Prostate gland (tissue), 2 donors: Measurements from ENCODE around the gene MUC21. TPM values are rescaled to one million over a fixed set of nuclear protein-coding genes. Genes with fewer than 3 reads are reported as not detected.

Source experiments
- DNase-seq: peaks from one replicate; pipeline ENCODE4 v3.0.0-alpha.2; 2019; ENCODE audit warnings: low spot score
- H3K27ac ChIP-seq, 2 donors: fragments of 200-600 bp; sonication (generic); 2 replicates each; pipeline ENCODE4 v1.5.1; 2017 to 2019
- H3K27me3 ChIP-seq: fragments of 200-600 bp; sonication (generic); replicated peaks from 2 replicates; pipeline ENCODE4 v1.5.1; 2019; ENCODE audit not compliant: insufficient read depth
- H3K36me3 ChIP-seq, 2 donors: fragments of 200-600 bp; sonication (generic); 1 replicate in 1 of 2; 2 replicates in 1 of 2; pipeline versions ENCODE4 v1.5.1 to v1.8.1; 2017 to 2019
- H3K4me1 ChIP-seq: fragments of 200-600 bp; sonication (generic); replicated peaks from 2 replicates; pipeline ENCODE4 v1.5.1; 2019
- H3K4me3 ChIP-seq, 2 donors: fragments of 200-600 bp; sonication (generic); 2 replicates each; pipeline ENCODE4 v1.5.1; 2017 to 2019
- H3K9me3 ChIP-seq: fragments of 200-600 bp; sonication (generic); 2 replicates; pipeline ENCODE4 v1.5.1; 2017
- CTCF ChIP-seq, 4 experiments: fragments of 200-600 bp in 2 of 4; fragments of 450-650 bp in 2 of 4; sonication (generic) in 2 of 4; IDR thresholded peaks; 1 replicate in 3 of 4; 2 replicates in 1 of 4; pipeline ENCODE4 v1.5.1; 2016 to 2019; ENCODE audit warnings: antibody characterized with exemption in 4 of 4, mild to moderate bottlenecking in 2 of 4, moderate library complexity in 2 of 4
- POLR2A ChIP-seq: fragments of 450-650 bp; IDR thresholded peaks from one replicate; pipeline ENCODE4 v1.6.1; 2016; ENCODE audit warnings: antibody characterized with exemption, mild to moderate bottlenecking
- POLR2AphosphoS5 ChIP-seq: sonication (generic); formaldehyde crosslinking; IDR thresholded peaks from one replicate; pipeline ENCODE4 v1.6.1; 2017; ENCODE audit warnings: antibody characterized with exemption
- WGBS: methylation state at CpG from one replicate; pipeline ENCODE4 v1.1.5; 2018; 5-methylcytosine and 5-hydroxymethylcytosine counted together
- intact Hi-C: fragments of 100-400 bp; cut with DNase I; formaldehyde crosslinking; loops from one replicate; pipeline ENCODE4 v1.14.2; 2022
- total RNA-seq, 2 donors: library from RNA; depleted of rRNA; stranded (reverse); fragments of >200 nt; gene quantifications; one replicate each; pipeline ENCODE4 v1.1.0, GENCODE V29; 2016

Gene MUC21
- total RNA-seq = under 1 TPM in 1 of 2 donors, not detected in 1; 0.28 TPM

DNA sequence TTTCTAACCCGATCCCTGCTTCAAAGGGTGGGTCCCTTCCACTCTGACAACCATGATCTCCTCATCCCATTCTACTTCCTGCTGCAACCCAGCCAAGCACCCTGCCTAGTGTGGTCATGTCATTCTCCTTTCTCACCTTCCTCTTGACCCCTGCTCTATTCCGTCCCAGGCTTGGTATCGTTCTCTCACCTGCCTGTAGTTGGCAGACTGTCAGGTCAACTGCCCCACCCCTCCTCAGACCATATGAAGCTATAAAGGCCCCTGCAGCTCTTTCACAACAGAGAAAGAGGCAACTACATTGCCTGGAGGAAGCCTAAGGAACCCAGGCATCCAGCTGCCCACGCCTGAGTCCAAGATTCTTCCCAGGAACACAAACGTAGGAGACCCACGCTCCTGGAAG lies at the start of gene MUC21:
TSS of gene MUC21 (plus strand) at position 280 of the 400 bp plus-strand sequence. CDS start 241 bp downstream, outside the sequence.
- 78% methylated on average over 6 of the region's 6 CpGs for WGBS
- no peaks in the 10 kb centered on the region for H3K4me1 ChIP-seq
- H3K9me3 ChIP-seq = no peaks in the 10 kb centered on the region
- TF ChIP-seq POLR2AphosphoS5 (no peak), CTCF (IDR thresholded peaks at IDR 0.05) (no peak), POLR2A (no peak)
- DNase-seq = no peak
- intact Hi-C loops = no loop called here
- H3K27me3 ChIP-seq = no peaks in the 10 kb centered on the region
- H3K27ac ChIP-seq = no peak within 1 kb of the TSS
- no peak within 1 kb of the TSS for H3K4me3 ChIP-seq
- H3K36me3 ChIP-seq = no peaks in the 10 kb centered on the region

GRCh38 chr6:30935018-30935417 lies 48.5 kb upstream of the MUC21 start:
- no peak for TF ChIP-seq POLR2AphosphoS5
- no peak for TF ChIP-seq POLR2A
- no peaks in the 10 kb centered on the region for H3K36me3 ChIP-seq
- WGBS = 41% methylated on average over 3 of the region's 3 CpGs
- H3K4me1 ChIP-seq = no peaks in the 10 kb centered on the region
- H3K27ac ChIP-seq = no peak overlapping the region
- no peak for DNase-seq
- H3K4me3 ChIP-seq = no peak overlapping the region
- H3K9me3 ChIP-seq = no peaks in the 10 kb centered on the region
- intact Hi-C loops = no loop called here
- H3K27me3 ChIP-seq = peaks cover 3% of the 10 kb centered on the region

GRCh38 chr6:30937265-30937664 lies 46.3 kb upstream of the MUC21 start:
- H3K4me3 ChIP-seq = no peak overlapping the region
- no peaks in the 10 kb centered on the region for H3K4me1 ChIP-seq
- intact Hi-C loops = no loop called here
- peaks cover 7% of the 10 kb centered on the region for H3K27me3 ChIP-seq
- no peaks in the 10 kb centered on the region for H3K36me3 ChIP-seq
- 78% methylated on average over 6 of the region's 6 CpGs for WGBS
- no peak overlapping the region for H3K27ac ChIP-seq
- no peak for TF ChIP-seq CTCF (IDR thresholded peaks at IDR 0.05)
- no peak for TF ChIP-seq POLR2A
- no peak for TF ChIP-seq POLR2AphosphoS5
- DNase-seq = no peak
- H3K9me3 ChIP-seq = no peaks in the 10 kb centered on the region

DNA sequence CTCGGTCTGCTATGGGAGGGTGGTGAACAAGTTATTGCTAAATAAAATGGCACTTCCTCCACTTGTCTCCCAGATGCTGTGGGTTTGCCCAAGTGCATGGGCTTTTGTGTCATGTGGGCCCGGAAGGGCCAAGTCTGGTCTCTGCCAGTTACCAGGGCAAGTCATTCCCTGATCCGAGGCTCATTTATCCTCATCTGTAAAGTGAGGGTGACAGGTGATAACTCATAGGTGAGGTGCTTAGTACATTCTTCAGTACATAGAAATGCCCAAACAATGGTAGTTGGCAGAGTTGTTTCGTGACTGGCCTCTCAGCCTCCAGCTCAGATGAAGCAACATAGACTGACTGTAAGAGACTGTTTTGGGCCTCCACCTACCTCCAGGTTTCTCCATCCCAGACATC lies 44.8 kb upstream of the MUC21 start:
- 49% methylated on average over 4 of the region's 4 CpGs for WGBS
- TF ChIP-seq POLR2AphosphoS5 (no peak), POLR2A (no peak), CTCF (IDR thresholded peaks at IDR 0.05) (no peak)
- Histone ChIP-seq H3K4me3 (no peak overlapping the region), H3K27me3 (peaks cover 7% of the 10 kb centered on the region), H3K4me1 (no peaks in the 10 kb centered on the region), H3K9me3 (no peaks in the 10 kb centered on the region), H3K27ac (no peak overlapping the region), H3K36me3 (no peaks in the 10 kb centered on the region)
- no peak for DNase-seq
- intact Hi-C loops = no loop called here

GRCh38 chr6:30939473-30939872 lies 44.0 kb upstream of the MUC21 start:
- TF ChIP-seq POLR2A (no peak), POLR2AphosphoS5 (no peak), CTCF (IDR thresholded peaks at IDR 0.05) (no peak)
- no peak overlapping the region for H3K4me3 ChIP-seq
- WGBS = 44% methylated on average over 3 of the region's 3 CpGs
- H3K9me3 ChIP-seq = no peaks in the 10 kb centered on the region
- H3K27me3 ChIP-seq = peaks cover 7% of the 10 kb centered on the region
- no peak for DNase-seq
- no peaks in the 10 kb centered on the region for H3K4me1 ChIP-seq
- intact Hi-C loops = no loop called here
- no peak overlapping the region for H3K27ac ChIP-seq
- H3K36me3 ChIP-seq = no peaks in the 10 kb centered on the region
